DOHH2 (cell line): ENCODE measurements around the gene STRADA.

Source experiments
- H3F3A ChIP-seq: fragments of 200-600 bp; sonication (generic), shearing (Covaris generic); 2 replicates; pipeline ENCODE4 v1.6.0; 2016; ENCODE audit warnings: antibody characterized with exemption, mild to moderate bottlenecking; ENCODE audit not compliant: control insufficient read depth, insufficient read depth
- H3K27ac ChIP-seq: fragments of 200-600 bp; sonication (generic); 2 replicates; pipeline ENCODE4 v1.5.1; 2014; ENCODE audit warnings: low read depth, mild to moderate bottlenecking, low read length, moderate library complexity
- H3K27me3 ChIP-seq: fragments of 200-600 bp; sonication (generic); 2 replicates; pipeline ENCODE4 v1.6.1; 2014; ENCODE audit warnings: mild to moderate bottlenecking, low read length, mixed read lengths; ENCODE audit not compliant: control insufficient read depth
- H3K36me3 ChIP-seq: fragments of 200-600 bp; sonication (generic); 2 replicates; pipeline ENCODE4 v1.6.1; 2014; ENCODE audit warnings: mild to moderate bottlenecking, low read length, moderate library complexity, mixed read lengths; ENCODE audit not compliant: control insufficient read depth
- H3K4me1 ChIP-seq: fragments of 200-600 bp; sonication (generic); 2 replicates; pipeline ENCODE4 v1.6.1; 2014; ENCODE audit warnings: mild to moderate bottlenecking, low read length, mixed read lengths; ENCODE audit not compliant: control insufficient read depth
- H3K4me2 ChIP-seq: fragments of 200-600 bp; sonication (generic); 2 replicates; pipeline ENCODE4 v1.6.0; 2014; ENCODE audit warnings: mild to moderate bottlenecking, low read length, moderate library complexity
- H3K4me3 ChIP-seq: fragments of 200-600 bp; sonication (generic); 2 replicates; pipeline ENCODE4 v1.5.1; 2014; ENCODE audit warnings: mild to moderate bottlenecking, low read length, mixed read lengths
- H3K79me2 ChIP-seq: fragments of 200-600 bp; sonication (generic); 2 replicates; pipeline ENCODE4 v1.6.1; 2014; ENCODE audit warnings: mild to moderate bottlenecking, low read length, mixed read lengths; ENCODE audit not compliant: control insufficient read depth
- H3K9me2 ChIP-seq: fragments of 200-600 bp; sonication (generic); replicated peaks from 2 replicates; pipeline ENCODE4 v1.6.1; 2014; ENCODE audit warnings: mild to moderate bottlenecking, low read length, mixed read lengths; ENCODE audit not compliant: control insufficient read depth
- H3K9me3 ChIP-seq: fragments of 200-600 bp; sonication (generic); 2 replicates; pipeline ENCODE4 v1.6.1; 2014; ENCODE audit warnings: antibody characterized with exemption, low read length, mixed read lengths; ENCODE audit not compliant: control insufficient read depth, insufficient read depth
- H4K20me1 ChIP-seq: fragments of 200-600 bp; sonication (generic); 2 replicates; pipeline ENCODE4 v1.6.0; 2014; ENCODE audit warnings: low read depth, mild to moderate bottlenecking, antibody characterized with exemption, low read length, moderate library complexity; ENCODE audit not compliant: control insufficient read depth, insufficient read depth
- CTCF ChIP-seq: fragments of 200-600 bp; sonication (generic); IDR thresholded peaks from one replicate; pipeline ENCODE4 v1.5.1; 2014; ENCODE audit warnings: antibody characterized with exemption, mild to moderate bottlenecking, low read depth, low read length; ENCODE audit not compliant: poor library complexity, severe bottlenecking
- EZH2phosphoT487 ChIP-seq: fragments of 200-600 bp; sonication (generic); IDR thresholded peaks from 2 replicates; pipeline ENCODE4 v1.6.1; 2017; ENCODE audit warnings: borderline replicate concordance, mild to moderate bottlenecking, antibody characterized with exemption, low read length, moderate library complexity, mixed read lengths

The STRADA gene

GRCh38 chr17:63754046-63754445 is 12.4 kb upstream of the STRADA start:
- H3K4me3 ChIP-seq = no peak overlapping the region
- H3K36me3 ChIP-seq = peaks cover 87% of the 10 kb centered on the region
- peaks cover 7% of the 10 kb centered on the region for H3K79me2 ChIP-seq
- no peak overlapping the region for H3K4me2 ChIP-seq
- no peaks in the 10 kb centered on the region for H4K20me1 ChIP-seq
- TF ChIP-seq CTCF (no peak), EZH2phosphoT487 (no peak)
- H3K27me3 ChIP-seq = no peaks in the 10 kb centered on the region
- H3K27ac ChIP-seq = no peak overlapping the region
- H3K4me1 ChIP-seq = peaks cover 6% of the 10 kb centered on the region
- peaks cover 15% of the 10 kb centered on the region; the same call in 1 of the 2 replicates for H3F3A ChIP-seq
- no peaks in the 10 kb centered on the region for H3K9me3 ChIP-seq
- no peaks in the 10 kb centered on the region for H3K9me2 ChIP-seq

GRCh38 chr17:63753215-63753614 is 11.6 kb upstream of the STRADA start:
- peaks cover 15% of the 10 kb centered on the region; the same call in 1 of the 2 replicates for H3F3A ChIP-seq
- H4K20me1 ChIP-seq = no peaks in the 10 kb centered on the region
- no peak overlapping the region for H3K27ac ChIP-seq
- TF ChIP-seq CTCF (no peak), EZH2phosphoT487 (no peak)
- no peaks in the 10 kb centered on the region for H3K9me3 ChIP-seq
- H3K36me3 ChIP-seq = peaks cover 86% of the 10 kb centered on the region
- no peak overlapping the region for H3K4me3 ChIP-seq
- H3K27me3 ChIP-seq = no peaks in the 10 kb centered on the region
- peaks cover 6% of the 10 kb centered on the region for H3K4me1 ChIP-seq
- peaks cover 7% of the 10 kb centered on the region for H3K79me2 ChIP-seq
- H3K4me2 ChIP-seq = no peak overlapping the region
- H3K9me2 ChIP-seq = no peaks in the 10 kb centered on the region

GRCh38 chr17:63752707-63753106 is 11.1 kb upstream of the STRADA start:
- Histone ChIP-seq H3K9me2 (no peaks in the 10 kb centered on the region), H3K27me3 (no peaks in the 10 kb centered on the region), H3K27ac (no peak overlapping the region), H3K79me2 (peaks cover 7% of the 10 kb centered on the region), H4K20me1 (no peaks in the 10 kb centered on the region), H3K4me3 (no peak overlapping the region), H3F3A (peaks cover 15% of the 10 kb centered on the region; the same call in 1 of the 2 replicates), H3K36me3 (peaks cover 86% of the 10 kb centered on the region), H3K4me1 (peaks cover 6% of the 10 kb centered on the region), H3K4me2 (no peak overlapping the region), H3K9me3 (no peaks in the 10 kb centered on the region)
- TF ChIP-seq CTCF = no peak
- TF ChIP-seq EZH2phosphoT487 = no peak

- H3K27ac ChIP-seq = no peak overlapping the region
- no peak overlapping the region for H3K4me2 ChIP-seq
- H3K4me1 ChIP-seq = peaks cover 6% of the 10 kb centered on the region
- no peaks in the 10 kb centered on the region for H4K20me1 ChIP-seq
- H3K79me2 ChIP-seq = peaks cover 7% of the 10 kb centered on the region
- TF ChIP-seq CTCF = no peak
- no peak for TF ChIP-seq EZH2phosphoT487
- no peaks in the 10 kb centered on the region for H3K9me3 ChIP-seq
- H3K9me2 ChIP-seq = no peaks in the 10 kb centered on the region
- H3K27me3 ChIP-seq = no peaks in the 10 kb centered on the region
- H3K36me3 ChIP-seq = peaks cover 86% of the 10 kb centered on the region
- no peak overlapping the region for H3K4me3 ChIP-seq
- peaks cover 24% of the 10 kb centered on the region for H3F3A ChIP-seq
Observed at GRCh38 chr17:63751806-63752205, 10.2 kb upstream of the STRADA start.
